ENCODE results near the gene RUNX1.

The RUNX1 gene

DNA sequence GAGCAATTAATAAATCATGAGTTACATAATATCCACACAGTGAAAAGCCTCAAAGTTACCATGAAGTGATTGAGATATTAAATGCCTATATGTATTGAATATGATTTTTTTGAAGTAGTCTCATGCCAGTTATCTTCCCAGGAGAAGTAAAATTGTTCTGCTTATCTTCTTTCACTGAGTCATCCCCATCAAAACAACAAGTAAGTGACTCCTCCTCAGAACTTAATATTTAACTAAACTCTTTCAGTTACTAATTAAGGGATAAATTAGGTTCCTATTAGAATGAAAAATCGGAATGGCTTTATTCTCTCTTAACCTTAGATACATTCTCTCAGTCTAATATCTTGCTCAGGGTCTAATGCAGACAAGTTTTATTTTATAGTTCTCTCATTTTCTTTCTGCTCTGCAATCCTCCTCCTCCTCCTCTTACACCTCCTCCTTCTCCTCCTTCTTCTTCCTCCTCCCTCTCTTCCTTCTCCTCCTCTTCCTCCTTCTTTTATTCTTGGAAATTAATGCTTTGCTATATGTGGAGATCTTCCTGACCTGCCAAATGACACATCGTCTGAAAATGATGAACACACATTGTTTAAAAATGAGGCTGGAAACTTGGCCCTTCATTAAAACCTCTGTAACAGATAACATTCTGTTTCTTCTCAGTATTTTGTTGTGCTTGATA lies 110.9 kb downstream of the RUNX1 start:
- no peak for DNase-seq (ENCODE audit: extremely low spot score)
- POLR2A ChIA-PET, result no interaction called here
- TF ChIP-seq BHLHE40 (IDR thresholded peaks at IDR 0.05; ENCODE audit: borderline replicate concordance), result no peak
- TF ChIP-seq LEF1 (IDR thresholded peaks at IDR 0.05; ENCODE audit: borderline replicate concordance), result no peak
- TF ChIP-seq SUZ12 (IDR thresholded peaks at IDR 0.05), result no peak
- no peak for TF ChIP-seq CTBP1 (IDR thresholded peaks at IDR 0.05; ENCODE audit: borderline replicate concordance)
- no peak for TF ChIP-seq L3MBTL2 (conservative IDR thresholded peaks at IDR 0.05)
- TF ChIP-seq FOXK2 (IDR thresholded peaks at IDR 0.05), result no peak
- no peak for TF ChIP-seq FOXM1 (IDR thresholded peaks at IDR 0.05; ENCODE audit: borderline replicate concordance)
- no peak for TF ChIP-seq HDGF (IDR thresholded peaks at IDR 0.05; ENCODE audit: borderline replicate concordance)
- no peak for TF ChIP-seq SP1 (IDR thresholded peaks at IDR 0.05)
- no peak for TF ChIP-seq TARDBP (IDR thresholded peaks at IDR 0.05)
- no peak for TF ChIP-seq NFRKB (IDR thresholded peaks at IDR 0.05)
- TF ChIP-seq ELF4 (IDR thresholded peaks at IDR 0.05), result no peak
- TF ChIP-seq ZNF384 (IDR thresholded peaks at IDR 0.05), result no peak
- TF ChIP-seq FOXA1 (IDR thresholded peaks at IDR 0.05), result no peak
- no peak for TF ChIP-seq ARNT (IDR thresholded peaks at IDR 0.05)
- TF ChIP-seq PKNOX1 (IDR thresholded peaks at IDR 0.05), result no peak
- CTCF ChIA-PET, result no interaction called here

DNA sequence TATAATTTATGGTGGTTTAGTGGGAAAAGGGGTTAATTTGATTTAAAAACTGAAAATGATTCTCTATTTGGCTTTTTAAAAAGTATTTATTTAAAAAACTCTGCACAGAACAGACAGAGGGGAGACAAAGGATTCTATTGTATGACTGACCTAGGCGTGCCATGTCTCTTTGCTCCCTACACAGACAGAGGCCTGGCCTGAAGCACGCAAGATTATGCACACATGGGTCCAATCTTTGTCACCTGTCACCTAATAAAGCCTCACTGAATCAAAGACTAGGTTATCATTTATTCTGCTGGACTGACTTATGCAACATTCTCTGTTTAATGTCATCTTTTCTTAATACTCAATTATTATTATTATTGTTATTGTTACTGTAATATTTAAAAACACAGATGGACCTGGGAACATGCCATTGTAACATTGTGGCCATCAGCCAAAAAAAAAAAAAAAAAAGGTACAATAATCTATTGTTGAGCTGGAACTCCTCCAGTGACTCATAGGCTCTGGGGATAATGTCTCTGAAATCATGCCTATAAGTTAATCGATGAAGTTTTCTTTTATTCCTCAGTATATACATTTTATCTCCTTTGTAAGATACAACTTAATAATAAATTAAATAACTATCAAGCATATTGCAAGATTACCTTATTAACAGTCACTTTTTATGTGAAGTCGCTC lies 112.1 kb downstream of the RUNX1 start:
- DNase-seq (ENCODE audit: extremely low spot score), result no peak
- TF ChIP-seq FOXK2 (IDR thresholded peaks at IDR 0.05), result no peak
- no peak for TF ChIP-seq ARNT (IDR thresholded peaks at IDR 0.05)
- TF ChIP-seq NFRKB (IDR thresholded peaks at IDR 0.05), result no peak
- no peak for TF ChIP-seq ELF4 (IDR thresholded peaks at IDR 0.05)
- no peak for TF ChIP-seq CTBP1 (IDR thresholded peaks at IDR 0.05; ENCODE audit: borderline replicate concordance)
- TF ChIP-seq SUZ12 (IDR thresholded peaks at IDR 0.05), result no peak
- no peak for TF ChIP-seq TARDBP (IDR thresholded peaks at IDR 0.05)
- TF ChIP-seq L3MBTL2 (conservative IDR thresholded peaks at IDR 0.05), result no peak
- no peak for TF ChIP-seq LEF1 (IDR thresholded peaks at IDR 0.05; ENCODE audit: borderline replicate concordance)
- no peak for TF ChIP-seq ZNF384 (IDR thresholded peaks at IDR 0.05)
- ChIA-PET CTCF (no interaction called here), POLR2A (no interaction called here)

DNA sequence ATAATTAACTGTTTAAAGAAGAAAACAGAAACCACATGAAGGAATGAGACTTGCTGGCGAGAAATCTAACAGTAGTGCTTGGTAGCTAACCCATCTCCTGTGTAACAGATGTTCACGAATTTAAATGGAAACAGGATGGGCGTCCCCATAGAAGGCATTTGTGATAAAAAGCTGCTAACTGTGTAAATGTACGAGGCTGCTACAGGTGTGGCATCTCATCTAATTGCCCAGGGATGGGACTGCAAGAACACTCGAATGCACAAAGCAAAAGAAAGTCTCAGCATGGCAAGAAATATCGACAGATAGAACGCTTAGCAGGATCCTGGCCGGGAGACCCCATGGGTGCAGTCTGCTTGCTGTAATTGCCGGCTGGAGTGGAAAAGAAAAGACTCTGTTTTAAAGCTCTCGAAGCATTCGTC lies 112.7 kb downstream of the RUNX1 start:
- no peak for DNase-seq (ENCODE audit: extremely low spot score)
- TF ChIP-seq ELF4 (IDR thresholded peaks at IDR 0.05) (no peak), NFRKB (IDR thresholded peaks at IDR 0.05) (no peak), BHLHE40 (IDR thresholded peaks at IDR 0.05; ENCODE audit: borderline replicate concordance) (no peak), FOXM1 (IDR thresholded peaks at IDR 0.05; ENCODE audit: borderline replicate concordance) (no peak), PKNOX1 (IDR thresholded peaks at IDR 0.05) (no peak), TARDBP (IDR thresholded peaks at IDR 0.05) (no peak), ARNT (IDR thresholded peaks at IDR 0.05) (no peak), SP1 (IDR thresholded peaks at IDR 0.05) (no peak), FOXA1 (IDR thresholded peaks at IDR 0.05) (no peak), SUZ12 (IDR thresholded peaks at IDR 0.05) (no peak), FOXK2 (IDR thresholded peaks at IDR 0.05) (no peak), HDGF (IDR thresholded peaks at IDR 0.05; ENCODE audit: borderline replicate concordance) (no peak), ZNF384 (IDR thresholded peaks at IDR 0.05) (no peak), CTBP1 (IDR thresholded peaks at IDR 0.05; ENCODE audit: borderline replicate concordance) (no peak), L3MBTL2 (conservative IDR thresholded peaks at IDR 0.05) (no peak), LEF1 (IDR thresholded peaks at IDR 0.05; ENCODE audit: borderline replicate concordance) (no peak)
- ChIA-PET POLR2A (no interaction called here), CTCF (no interaction called here)

- ChIA-PET CTCF (no interaction called here), POLR2A (no interaction called here)
- no peak for DNase-seq (ENCODE audit: extremely low spot score)
- TF ChIP-seq CTBP1 (IDR thresholded peaks at IDR 0.05; ENCODE audit: borderline replicate concordance) (no peak), NFRKB (IDR thresholded peaks at IDR 0.05) (no peak), PKNOX1 (IDR thresholded peaks at IDR 0.05) (no peak), ARNT (IDR thresholded peaks at IDR 0.05) (no peak)
These were observed 113.2 kb downstream of the RUNX1 start for GRCh38 chr21:34935898-34936297.

GRCh38 chr21:34935452-34935851 lies 113.7 kb downstream of the RUNX1 start:
- ChIA-PET CTCF (no interaction called here), POLR2A (no interaction called here)
- TF ChIP-seq FOXK2 (IDR thresholded peaks at IDR 0.05) (no peak), ZNF384 (IDR thresholded peaks at IDR 0.05) (no peak), SUZ12 (IDR thresholded peaks at IDR 0.05) (no peak), HDGF (IDR thresholded peaks at IDR 0.05; ENCODE audit: borderline replicate concordance) (no peak), CTBP1 (IDR thresholded peaks at IDR 0.05; ENCODE audit: borderline replicate concordance) (no peak), NFRKB (IDR thresholded peaks at IDR 0.05) (no peak), L3MBTL2 (conservative IDR thresholded peaks at IDR 0.05) (no peak), SP1 (IDR thresholded peaks at IDR 0.05) (no peak), ARNT (IDR thresholded peaks at IDR 0.05) (no peak)
- DNase-seq (ENCODE audit: extremely low spot score), result no peak

DNA sequence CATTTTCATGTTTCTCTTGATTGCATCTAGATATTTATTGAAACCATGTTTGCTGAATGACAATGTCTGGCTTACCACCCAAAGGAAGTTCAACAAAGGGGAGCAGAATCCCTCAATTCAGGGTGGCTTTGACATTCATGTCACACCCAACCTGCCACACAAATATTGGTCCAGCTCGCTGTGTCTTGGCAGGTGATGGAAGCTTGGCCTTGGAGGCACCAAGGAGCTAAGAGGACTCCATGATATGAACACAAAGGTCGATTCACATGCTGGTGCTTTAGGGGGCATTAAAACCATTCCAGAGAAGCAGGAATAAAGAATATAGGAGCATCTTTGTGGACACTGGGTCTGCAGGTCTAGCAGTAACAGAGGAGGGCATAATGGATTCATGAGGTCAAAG lies 114.8 kb downstream of the RUNX1 start:
- CTCF ChIA-PET, result interaction anchor here (0.5 kb wide), 1 partner anchor 34 kb away, joined by 3 read pairs; no protein-coding TSS in a partner anchor
- TF ChIP-seq FOXM1 (IDR thresholded peaks at IDR 0.05; ENCODE audit: borderline replicate concordance), result no peak
- DNase-seq (ENCODE audit: extremely low spot score), result no peak
- POLR2A ChIA-PET, result no interaction called here

Data from HEK293T (cell line).